Measurements from ENCODE around the gene MARCHF11. TPM values are rescaled to one million over a fixed set of nuclear protein-coding genes. Genes with fewer than 3 reads are reported as not detected.

The MARCHF11 gene
- total RNA-seq, 1 experiment from 2014 or later, result not detected

- DNase-seq (ENCODE audit: extremely low read depth, low read depth), result no peak
Measured at GRCh38 chr5:16134204-16134603, 45.4 kb downstream of the MARCHF11 start.

- no peak for DNase-seq (ENCODE audit: extremely low read depth, low read depth)
Measured at GRCh38 chr5:16131878-16132277, 47.7 kb downstream of the MARCHF11 start.

DNA sequence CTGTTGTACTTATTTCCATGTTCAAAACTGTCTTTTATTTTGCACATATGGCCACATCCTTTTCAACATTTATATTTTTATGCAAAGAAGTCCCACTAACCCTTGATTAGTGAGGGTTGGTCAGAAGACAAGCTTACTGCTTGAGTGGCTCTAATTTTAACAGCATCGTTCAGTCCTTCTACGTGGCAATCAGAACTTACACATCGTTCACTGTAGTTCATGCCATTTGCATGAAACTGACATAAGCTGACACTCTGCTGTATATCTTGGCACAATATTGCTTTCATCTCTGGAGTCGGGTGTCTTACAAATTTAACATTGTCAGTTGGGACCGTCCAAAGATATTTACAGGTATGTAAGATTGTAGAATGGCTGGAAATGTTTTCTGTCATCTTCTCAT lies 50.6 kb downstream of the MARCHF11 start:
- no peak for DNase-seq (ENCODE audit: extremely low read depth, low read depth)

DNA sequence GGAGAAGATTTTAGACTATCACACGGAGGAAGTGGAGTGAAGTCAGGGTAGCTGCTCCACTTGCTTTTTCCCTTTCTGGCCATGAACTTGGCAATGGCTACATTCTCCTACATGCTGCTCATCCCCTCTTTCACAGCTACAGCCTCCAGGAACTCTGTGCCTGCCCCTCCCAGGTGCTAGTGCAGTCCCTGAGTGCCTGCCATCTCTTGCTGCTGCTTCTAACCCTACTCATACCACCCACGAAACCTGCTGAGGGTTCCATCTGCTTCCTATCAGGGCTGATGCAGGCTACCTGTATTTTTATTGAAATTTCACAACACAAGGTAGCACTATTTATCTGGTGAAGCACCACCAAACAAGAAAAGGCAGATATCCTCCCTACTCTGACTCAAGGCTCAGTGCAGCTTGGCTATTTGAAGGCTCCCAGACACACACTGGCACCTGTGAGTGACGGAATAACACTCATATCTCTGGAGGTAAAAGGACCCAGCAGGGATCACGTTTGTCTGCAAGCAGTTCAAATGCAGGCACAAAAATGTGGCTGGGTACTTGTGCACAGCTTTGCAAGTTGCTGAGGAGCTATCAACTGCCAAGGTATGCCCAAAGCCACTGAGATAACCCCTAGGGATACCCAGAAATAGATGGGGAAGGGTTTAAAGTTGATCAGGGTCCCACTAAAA lies 51.6 kb downstream of the MARCHF11 start:
- no peak for DNase-seq (ENCODE audit: extremely low read depth, low read depth)

- DNase-seq (ENCODE audit: extremely low read depth, low read depth), result no peak
Measured at GRCh38 chr5:16120579-16120978, 59.0 kb downstream of the MARCHF11 start.

DNA sequence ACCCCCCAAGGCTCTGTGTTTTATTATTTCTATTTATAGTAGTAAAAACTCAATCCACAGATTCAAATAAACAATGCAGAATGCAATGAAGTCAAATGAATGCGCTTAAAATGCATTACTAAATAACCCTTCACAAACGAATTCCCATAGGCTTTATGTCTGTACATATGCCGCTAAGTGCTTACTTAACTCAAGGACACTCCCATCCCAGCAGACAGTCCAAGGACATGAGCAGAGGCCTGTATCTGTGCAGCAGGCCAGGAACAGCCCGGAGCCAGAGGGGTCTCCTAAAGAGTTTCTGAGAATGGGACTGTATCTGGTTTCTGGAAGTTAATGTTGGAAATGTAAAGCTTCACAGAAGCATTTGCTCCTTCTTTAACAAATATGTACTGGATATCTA lies 59.8 kb downstream of the MARCHF11 start:
- no peak for DNase-seq (ENCODE audit: extremely low read depth, low read depth)

DNA sequence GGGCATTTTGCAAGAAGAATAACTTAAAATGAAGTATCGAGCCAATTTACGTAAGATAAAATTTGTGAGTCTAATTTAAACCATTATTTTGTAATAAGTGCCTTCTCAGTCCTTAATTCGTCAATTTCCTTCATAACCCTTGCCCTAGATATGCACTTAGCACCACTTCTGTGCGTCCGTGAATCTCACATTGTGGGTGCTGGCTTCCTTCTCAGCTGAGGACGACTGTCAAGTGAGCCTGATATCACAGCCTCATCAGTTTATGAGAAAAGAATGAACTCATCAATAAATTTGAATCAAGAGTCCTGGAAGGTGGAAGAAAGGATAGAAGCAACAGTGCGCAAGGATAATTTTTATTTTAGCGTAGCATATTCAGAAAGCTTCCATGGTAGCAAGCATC lies 64.5 kb downstream of the MARCHF11 start:
- no peak for DNase-seq (ENCODE audit: extremely low read depth, low read depth)

- DNase-seq (ENCODE audit: extremely low read depth, low read depth), result no peak
Measured at GRCh38 chr5:16108418-16108817, 71.2 kb downstream of the MARCHF11 start.

DNA sequence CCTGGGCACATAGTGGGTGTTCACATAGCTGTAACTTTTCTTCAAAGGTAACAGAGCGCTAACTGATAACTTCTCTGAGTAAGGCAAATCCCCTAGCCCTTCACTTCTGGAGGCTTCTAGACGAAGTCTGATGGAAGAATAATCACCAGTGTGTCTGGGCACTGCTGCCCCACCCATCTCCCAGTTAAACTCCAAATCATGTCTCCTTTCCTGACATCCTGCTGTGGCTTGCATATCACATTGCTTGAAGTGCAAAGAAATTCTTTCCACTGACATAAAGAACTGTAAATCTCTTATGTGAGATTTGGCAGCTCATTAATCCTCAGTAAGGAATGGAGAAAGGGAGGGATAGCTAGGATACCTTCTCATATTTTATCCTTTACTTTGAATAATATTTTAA lies 74.6 kb downstream of the MARCHF11 start:
- DNase-seq (ENCODE audit: extremely low read depth, low read depth), result no peak

GRCh38 chr5:16095612-16096011 lies 84.0 kb downstream of the MARCHF11 start:
- no peak for DNase-seq (ENCODE audit: extremely low read depth, low read depth)

DNA sequence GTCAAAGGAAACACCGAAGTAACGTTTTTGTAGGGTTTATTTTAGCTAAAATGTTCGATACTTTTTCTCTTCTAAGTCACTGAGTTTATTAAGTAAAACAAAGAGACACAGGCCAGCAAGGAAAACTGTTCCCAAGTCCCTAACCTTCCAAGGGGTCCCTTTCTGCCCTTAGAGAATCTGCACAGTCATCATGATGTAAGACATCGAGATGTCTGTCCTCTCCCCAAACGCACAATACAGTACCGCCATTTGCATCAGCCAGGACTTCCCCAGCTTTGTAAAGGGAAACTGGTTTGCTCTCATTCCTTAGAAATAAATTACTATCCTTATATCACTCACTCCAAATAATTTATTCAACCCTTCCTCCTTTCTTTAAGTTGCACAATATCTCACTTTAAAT lies 89.3 kb downstream of the MARCHF11 start:
- no peak for DNase-seq (ENCODE audit: extremely low read depth, low read depth)

GRCh38 chr5:16082982-16083381 lies 96.6 kb downstream of the MARCHF11 start:
- DNase-seq (ENCODE audit: extremely low read depth, low read depth), result no peak

DNA sequence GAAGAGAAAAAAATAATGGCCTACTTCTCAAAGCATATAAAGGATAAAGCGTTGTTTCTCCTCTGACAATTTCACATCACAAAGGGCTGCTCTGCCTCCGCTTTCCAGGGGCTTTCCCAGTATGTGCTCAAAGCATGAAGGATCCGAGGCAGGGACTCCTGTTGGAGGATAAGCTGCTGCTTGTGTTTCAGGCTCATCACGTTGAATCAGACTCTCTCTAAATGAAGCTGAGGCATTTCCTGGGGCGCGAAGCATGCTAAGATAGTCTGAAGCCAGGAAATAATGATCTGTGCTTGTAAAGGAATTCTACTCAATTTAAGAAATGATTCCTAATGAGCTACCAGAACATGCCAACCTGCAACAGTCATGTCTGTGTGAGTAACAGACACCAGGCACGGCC lies 97.5 kb downstream of the MARCHF11 start:
- no peak for DNase-seq (ENCODE audit: extremely low read depth, low read depth)

DNA sequence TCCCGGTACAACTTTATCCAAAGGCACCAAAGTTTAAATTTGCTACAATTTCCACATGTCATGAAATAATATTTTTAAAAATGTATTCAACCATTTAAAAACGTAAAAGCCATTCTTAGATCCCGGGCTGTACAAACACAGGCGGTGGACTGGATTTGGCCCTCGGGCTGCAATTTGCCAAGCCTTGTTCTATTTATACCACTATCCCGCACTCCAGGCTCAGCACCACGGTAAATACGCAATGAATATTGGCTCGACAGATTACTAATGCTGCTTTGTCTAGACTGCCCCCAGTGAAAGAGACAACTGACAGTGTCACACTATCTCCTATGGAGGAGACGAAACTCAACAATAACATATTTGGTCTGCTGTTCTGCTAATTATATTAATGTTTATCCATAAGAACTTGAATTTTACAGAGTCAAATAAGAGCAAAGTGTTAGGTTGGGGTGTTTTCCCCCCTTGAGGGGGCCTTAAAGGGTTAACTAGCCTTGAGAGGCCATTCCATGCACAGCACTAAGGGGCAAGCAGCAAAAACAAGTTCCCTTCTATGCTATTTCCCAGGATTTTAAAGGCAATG lies 98.1 kb downstream of the MARCHF11 start:
- DNase-seq (ENCODE audit: extremely low read depth, low read depth), result no peak

DNA sequence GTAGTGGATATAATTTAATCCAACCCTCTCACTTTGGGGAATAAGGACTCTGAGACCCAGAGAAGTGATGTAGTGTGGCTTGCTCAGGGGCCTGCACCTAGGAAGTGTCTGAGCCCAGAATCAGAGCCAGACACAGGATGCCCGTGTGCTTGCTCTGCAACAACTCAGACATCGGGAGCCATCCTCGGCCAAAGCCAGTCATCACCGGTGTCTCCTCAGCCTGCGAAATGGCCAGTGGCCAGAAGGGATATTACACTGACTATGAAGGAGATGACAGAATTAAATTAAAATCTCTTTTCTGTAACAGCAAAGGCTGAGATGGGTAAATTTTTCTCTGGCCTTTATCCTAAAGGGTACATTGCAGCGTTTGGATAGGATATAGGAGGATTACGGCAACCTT lies 102.9 kb downstream of the MARCHF11 start:
- DNase-seq (ENCODE audit: extremely low read depth, low read depth), result no peak

DNA sequence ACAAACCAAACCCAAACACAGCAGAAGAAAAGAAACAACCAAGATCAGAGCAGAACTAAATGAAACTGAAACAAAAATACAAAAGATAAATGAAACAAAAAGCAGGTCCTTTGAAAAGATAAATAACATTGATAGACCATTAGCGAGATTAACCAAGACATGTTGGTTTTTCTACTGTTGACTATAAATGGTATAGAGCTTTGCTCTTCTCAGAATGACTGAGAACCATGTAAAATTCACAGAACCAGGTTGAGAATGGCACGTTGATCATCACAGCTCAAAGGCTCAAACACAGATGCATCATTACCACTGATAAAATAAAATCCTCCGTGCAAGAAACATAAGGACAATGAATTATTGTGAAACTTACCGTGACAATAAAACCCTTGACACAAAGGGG lies 105.2 kb downstream of the MARCHF11 start:
- no peak for DNase-seq (ENCODE audit: extremely low read depth, low read depth)

DNA sequence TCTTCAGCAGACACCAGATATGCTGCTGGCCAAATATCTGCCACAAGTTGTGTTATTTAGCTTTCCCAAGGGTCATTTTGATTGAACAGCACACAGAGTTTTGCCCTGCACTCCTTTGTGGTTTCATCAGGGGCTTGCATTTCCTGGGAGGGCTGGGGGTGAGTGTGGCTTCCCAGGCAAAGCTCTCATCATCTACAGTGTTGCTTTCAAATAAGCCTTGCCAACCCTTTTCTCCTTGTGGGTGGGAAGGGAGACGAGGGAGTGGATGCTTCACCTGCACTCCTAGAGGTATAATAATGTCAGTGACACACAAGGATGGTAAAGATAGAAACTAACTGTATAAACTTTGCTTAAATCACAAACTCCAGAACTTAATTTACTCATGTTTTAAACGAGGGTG lies 107.0 kb downstream of the MARCHF11 start:
- no peak for DNase-seq (ENCODE audit: extremely low read depth, low read depth)

- DNase-seq (ENCODE audit: extremely low read depth, low read depth), result no peak
Measured at GRCh38 chr5:16067415-16067814, 112.2 kb downstream of the MARCHF11 start.

DNA sequence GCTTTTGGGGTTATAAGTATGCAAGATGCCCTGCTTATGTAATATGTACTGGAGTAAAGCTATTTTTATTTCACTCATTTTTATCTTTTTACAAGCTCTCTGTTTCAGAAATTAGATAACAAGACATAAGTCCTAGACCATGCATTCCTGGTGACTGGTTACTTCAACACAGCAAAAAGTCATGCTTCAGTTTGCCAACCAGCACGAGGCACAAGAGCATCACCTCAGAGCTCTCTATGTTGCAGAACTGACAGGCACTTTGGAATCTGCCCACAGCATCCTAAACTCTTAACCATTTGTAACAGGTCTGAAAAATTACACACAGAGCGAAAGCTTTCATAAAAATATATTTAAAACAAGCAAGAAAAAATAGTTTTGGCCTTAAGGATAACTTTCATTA lies 112.8 kb downstream of the MARCHF11 start:
- DNase-seq (ENCODE audit: extremely low read depth, low read depth), result no peak

DNA sequence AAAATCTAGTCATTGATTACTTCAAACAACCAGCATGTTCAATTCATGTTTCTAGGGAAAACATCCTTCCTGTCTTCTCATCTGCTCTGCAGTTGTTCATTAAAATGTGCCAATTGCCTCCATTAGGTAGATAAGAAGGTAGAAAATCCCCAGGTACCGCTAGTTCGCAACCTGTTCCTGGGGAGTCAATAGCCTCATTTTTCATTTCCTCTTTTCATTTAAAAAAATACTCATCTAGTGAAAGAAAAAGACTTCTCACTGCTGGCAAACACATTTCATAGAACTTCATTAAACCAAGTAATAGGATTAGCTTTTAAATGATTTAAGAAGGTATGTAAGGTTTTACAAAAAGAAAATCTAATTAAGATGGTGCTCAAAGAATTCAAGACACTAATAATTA lies 113.3 kb downstream of the MARCHF11 start:
- DNase-seq (ENCODE audit: extremely low read depth, low read depth), result no peak

- DNase-seq (ENCODE audit: extremely low read depth, low read depth), result no peak
Measured at GRCh38 chr5:16065831-16066230, 113.8 kb downstream of the MARCHF11 start.

GRCh38 chr5:16064135-16064893 lies 115.3 kb downstream of the MARCHF11 start:
- no peak for DNase-seq (ENCODE audit: extremely low read depth, low read depth)

All from NCI-H460 (cell line).